NCI-H748 treated with DMSO at 0.1 percent for 48 hours (cell line): ENCODE measurements around the gene ORC2.

Experiments
- DNase-seq: peaks from one replicate; lab custom pipeline; 2025; lab: John Stamatoyannopoulos, UW

Gene ORC2

GRCh38 chr2:200860092-200860795 lies 103.2 kb downstream of the ORC2 start:
- no peak for DNase-seq
